GM12864 (cell line): Measurements from ENCODE around the gene NLRC4.
"Not testable (repeated sequence)": the region's sequence is repeated elsewhere in the genome, so short reads cannot be mapped to it uniquely, and the experiment has no call there.

Experiments
- DNase-seq: peaks from one replicate; pipeline ENCODE4 v3.0.0-alpha.2; 2011; ENCODE audit warnings: low read depth
- H3K4me3 ChIP-seq: 2 replicates; pipeline ENCODE4 v1.5.1; 2011; ENCODE audit warnings: mild to moderate bottlenecking, low read depth, low read length, control low read depth
- TF ChIP-seq, protein P1 (sequence below): IDR thresholded peaks from 2 replicates; pipeline ENCODE4 v1.5.1; 2011; ENCODE audit warnings: low read depth, mild to moderate bottlenecking, moderate library complexity, low read length, control low read depth, inconsistent platforms; ENCODE audit errors: missing control alignments

NLRC4 gene

DNA sequence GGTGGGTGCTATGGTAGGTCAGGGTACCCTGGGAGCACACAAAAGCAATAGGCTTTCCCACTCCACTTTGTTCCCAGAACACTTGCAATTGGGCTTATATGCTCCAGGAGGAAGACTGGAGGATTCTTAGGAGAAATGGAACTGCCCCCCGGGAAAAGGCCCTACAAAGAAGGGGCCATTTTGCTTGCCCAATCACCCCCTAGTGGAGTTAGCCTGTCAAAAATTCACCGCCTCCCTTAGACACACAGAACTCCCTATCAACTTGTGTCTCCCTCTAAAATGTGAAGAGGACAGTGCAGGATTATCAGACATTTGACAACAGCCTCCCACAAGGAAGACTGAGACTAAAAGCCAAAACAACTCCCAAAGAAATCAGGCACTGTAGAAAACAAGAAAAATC lies 36.5 kb downstream of the NLRC4 start:
- no peak overlapping the region for H3K4me3 ChIP-seq
- no peak for DNase-seq
- TF ChIP-seq, protein P1, sequence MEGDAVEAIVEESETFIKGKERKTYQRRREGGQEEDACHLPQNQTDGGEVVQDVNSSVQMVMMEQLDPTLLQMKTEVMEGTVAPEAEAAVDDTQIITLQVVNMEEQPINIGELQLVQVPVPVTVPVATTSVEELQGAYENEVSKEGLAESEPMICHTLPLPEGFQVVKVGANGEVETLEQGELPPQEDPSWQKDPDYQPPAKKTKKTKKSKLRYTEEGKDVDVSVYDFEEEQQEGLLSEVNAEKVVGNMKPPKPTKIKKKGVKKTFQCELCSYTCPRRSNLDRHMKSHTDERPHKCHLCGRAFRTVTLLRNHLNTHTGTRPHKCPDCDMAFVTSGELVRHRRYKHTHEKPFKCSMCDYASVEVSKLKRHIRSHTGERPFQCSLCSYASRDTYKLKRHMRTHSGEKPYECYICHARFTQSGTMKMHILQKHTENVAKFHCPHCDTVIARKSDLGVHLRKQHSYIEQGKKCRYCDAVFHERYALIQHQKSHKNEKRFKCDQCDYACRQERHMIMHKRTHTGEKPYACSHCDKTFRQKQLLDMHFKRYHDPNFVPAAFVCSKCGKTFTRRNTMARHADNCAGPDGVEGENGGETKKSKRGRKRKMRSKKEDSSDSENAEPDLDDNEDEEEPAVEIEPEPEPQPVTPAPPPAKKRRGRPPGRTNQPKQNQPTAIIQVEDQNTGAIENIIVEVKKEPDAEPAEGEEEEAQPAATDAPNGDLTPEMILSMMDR = no peak

DNA sequence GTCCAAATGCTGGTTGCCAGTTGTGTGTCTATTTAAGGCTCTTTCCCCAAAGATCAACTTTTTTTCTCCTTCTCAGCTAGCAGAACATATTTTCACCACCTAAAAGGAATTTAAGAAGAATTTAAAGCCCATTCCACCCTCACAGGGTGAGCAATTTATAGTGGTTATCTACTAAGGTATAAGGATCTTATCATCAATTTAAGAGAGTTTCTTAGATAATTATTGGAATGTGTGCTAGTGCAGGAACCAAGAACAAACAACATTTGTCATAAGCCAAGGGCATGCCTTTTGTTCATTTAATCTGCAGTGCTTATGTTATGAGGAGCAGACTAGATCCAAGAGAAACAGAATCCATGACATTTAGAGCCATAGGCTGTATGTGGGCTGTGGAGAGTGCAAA lies 37.2 kb downstream of the NLRC4 start:
- no peak for DNase-seq

DNA sequence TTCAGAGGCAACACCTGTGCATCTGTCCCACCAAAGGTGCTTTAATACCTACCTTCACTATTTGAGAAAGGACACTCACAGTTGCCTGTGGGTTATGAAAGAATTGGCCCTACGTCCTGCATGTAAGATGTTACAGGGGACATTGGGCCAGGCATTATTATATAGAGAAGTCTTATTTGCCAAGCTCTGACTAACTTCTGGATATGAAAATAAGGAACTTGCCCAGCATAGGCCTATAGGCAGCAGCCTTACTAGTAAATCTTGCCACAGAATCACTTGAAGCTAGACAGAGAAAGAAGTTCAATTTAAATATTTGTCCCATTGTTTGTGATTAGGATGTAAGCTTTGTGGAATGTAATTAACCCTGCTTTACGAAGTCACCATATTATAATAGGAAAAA lies 41.7 kb downstream of the NLRC4 start:
- DNase-seq = no peak
- TF ChIP-seq, protein P1 = no peak
- no peak overlapping the region for H3K4me3 ChIP-seq

More for the DNA sequence above, 37.2 kb downstream of the NLRC4 start:
- H3K4me3 ChIP-seq = no peak overlapping the region
- TF ChIP-seq, protein P1 = no peak

GRCh38 chr2:32220445-32220844 lies 44.2 kb downstream of the NLRC4 start:
- no peak overlapping the region for H3K4me3 ChIP-seq
- DNase-seq = no peak
- TF ChIP-seq, protein P1 = no peak

DNA sequence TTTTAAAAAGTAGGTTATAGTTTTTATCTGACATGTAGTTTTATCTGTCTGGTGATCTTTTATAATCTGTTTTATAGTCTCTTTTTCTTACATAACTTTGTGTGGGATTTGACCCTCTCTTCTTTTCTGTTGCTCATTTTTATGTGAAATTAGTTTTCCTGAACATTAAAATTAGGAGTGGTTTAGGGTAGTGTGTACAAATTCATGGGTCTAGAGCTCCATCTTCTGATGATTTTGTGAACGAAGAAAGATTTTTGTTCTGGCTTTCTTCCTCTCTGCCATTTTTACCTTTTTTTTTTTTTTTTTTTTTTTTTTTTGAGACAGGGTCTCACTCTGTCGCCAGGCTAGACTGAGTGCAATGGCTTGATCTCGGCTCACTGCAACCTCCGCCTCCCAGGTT lies 52.4 kb downstream of the NLRC4 start:
- no peak overlapping the region for H3K4me3 ChIP-seq
- no peak for DNase-seq
- TF ChIP-seq, protein P1 = no peak

GRCh38 chr2:32210767-32211408 lies 53.8 kb downstream of the NLRC4 start:
- TF ChIP-seq, protein P1 = no peak
- DNase-seq = no peak
- no peak overlapping the region for H3K4me3 ChIP-seq

DNA sequence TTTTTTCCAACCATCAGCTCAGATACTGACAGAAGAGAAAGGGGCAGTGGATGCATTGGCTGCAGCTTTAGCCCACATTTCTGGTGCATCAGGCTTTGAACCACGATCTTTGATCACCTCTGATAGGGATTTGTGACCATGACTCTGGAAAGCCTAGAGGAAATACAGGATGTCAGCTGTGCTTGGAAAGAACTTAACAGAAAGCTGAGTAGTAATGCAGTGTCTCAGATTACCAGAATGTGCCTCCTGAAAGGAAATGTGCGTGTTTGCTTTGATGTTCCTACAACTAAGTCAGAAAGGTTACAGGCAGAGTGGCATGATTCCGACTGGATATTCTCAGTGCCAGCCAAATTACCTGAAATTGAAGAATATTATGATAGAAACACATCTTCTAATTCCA lies 61.3 kb downstream of the NLRC4 start:
- DNase-seq, H3K4me3 ChIP-seq: not testable (repeated sequence)
